ENCODE measurements around the gene EZH2. TPM values are rescaled to one million over a fixed set of nuclear protein-coding genes. Genes with fewer than 3 reads are reported as not detected.

EZH2 gene
- total RNA-seq, 2 experiments from 2014 or later = 112 to 114 TPM

DNA sequence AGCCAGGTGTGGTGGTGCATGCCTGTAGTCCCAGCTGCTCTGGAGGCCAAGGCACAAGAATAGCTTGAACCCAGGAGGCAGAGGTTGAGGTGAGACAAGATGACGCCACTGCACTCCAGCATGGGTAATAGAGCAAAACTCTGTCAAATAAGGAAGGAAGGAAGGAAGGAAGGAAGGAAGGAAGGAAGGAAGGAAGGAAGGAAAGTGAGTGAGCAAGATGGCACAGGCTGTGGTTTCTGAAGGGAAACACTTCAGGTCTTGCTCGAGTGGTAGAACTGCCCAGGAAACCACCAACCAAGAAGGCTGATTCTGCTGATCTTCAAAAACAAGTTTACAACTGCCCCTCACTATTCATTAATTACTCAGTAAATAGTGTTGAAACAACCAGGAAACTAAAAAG is 45.2 kb downstream of the EZH2 start:
- H3K27ac Mint-ChIP-seq = peak overlapping the region; percentile 34
- peaks cover 32% of the 10 kb centered on the region for H3K4me1 Mint-ChIP-seq (ENCODE audit: low read depth)
- DNase-seq (no peak), ATAC-seq (peak; percentile 24)
- intact Hi-C loops (cut with micrococcal nuclease) = no loop called here
- TF ChIP-seq, protein P1, sequence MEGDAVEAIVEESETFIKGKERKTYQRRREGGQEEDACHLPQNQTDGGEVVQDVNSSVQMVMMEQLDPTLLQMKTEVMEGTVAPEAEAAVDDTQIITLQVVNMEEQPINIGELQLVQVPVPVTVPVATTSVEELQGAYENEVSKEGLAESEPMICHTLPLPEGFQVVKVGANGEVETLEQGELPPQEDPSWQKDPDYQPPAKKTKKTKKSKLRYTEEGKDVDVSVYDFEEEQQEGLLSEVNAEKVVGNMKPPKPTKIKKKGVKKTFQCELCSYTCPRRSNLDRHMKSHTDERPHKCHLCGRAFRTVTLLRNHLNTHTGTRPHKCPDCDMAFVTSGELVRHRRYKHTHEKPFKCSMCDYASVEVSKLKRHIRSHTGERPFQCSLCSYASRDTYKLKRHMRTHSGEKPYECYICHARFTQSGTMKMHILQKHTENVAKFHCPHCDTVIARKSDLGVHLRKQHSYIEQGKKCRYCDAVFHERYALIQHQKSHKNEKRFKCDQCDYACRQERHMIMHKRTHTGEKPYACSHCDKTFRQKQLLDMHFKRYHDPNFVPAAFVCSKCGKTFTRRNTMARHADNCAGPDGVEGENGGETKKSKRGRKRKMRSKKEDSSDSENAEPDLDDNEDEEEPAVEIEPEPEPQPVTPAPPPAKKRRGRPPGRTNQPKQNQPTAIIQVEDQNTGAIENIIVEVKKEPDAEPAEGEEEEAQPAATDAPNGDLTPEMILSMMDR (IDR thresholded peaks at IDR 0.05) = no peak
- ChIA-PET POLR2A (no interaction called here), CTCF (interaction anchor here (1.7 kb wide), 1 partner anchor 102 kb away, joined by 3 read pairs; no protein-coding TSS in a partner anchor)
- no peak overlapping the region for H3K4me3 Mint-ChIP-seq
- H3K36me3 Mint-ChIP-seq (ENCODE audit: low read depth) = peaks cover 67% of the 10 kb centered on the region
- H3K9me3 Mint-ChIP-seq = no peaks in the 10 kb centered on the region
- no peaks in the 10 kb centered on the region for H3K27me3 Mint-ChIP-seq

DNA sequence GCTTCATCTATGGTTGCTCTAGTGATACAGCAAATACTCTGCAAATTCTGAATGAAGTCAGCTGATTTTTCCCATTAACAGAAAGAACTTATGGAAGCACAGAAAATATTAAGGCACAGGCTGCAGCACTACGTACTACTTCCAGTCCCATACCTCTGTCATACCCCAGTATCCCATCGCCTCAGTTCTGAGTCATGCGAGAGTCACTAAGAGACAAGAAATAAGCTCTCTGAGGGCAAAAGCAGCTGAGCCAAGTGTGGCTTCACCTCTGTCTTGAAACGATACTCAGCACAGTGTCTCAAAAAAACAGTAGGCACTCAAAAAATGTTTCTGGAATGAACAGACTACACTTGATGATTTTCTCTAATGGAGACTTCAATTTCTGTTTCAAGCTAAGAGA is 48.2 kb downstream of the EZH2 start:
- TF ChIP-seq, protein P1 (IDR thresholded peaks at IDR 0.05) = no peak
- Mint-ChIP-seq H3K4me3 (no peak overlapping the region), H3K27me3 (no peaks in the 10 kb centered on the region), H3K9me3 (no peaks in the 10 kb centered on the region), H3K27ac (no peak overlapping the region), H3K4me1 (ENCODE audit: low read depth) (peaks cover 20% of the 10 kb centered on the region), H3K36me3 (ENCODE audit: low read depth) (peaks cover 70% of the 10 kb centered on the region)
- ATAC-seq (no peak), DNase-seq (no peak)
- intact Hi-C loops (cut with micrococcal nuclease) = no loop called here
- ChIA-PET CTCF (interaction anchor here (1.2 to 2.2 kb wide), 2 partner anchors 20 to 131 kb away, joined by 3 to 5 read pairs; no protein-coding TSS in a partner anchor), POLR2A (interaction anchor here (0.7 to 1.1 kb wide), 3 partner anchors 22 to 31 kb away, joined by 3 to 4 read pairs (median 3); no protein-coding TSS in a partner anchor)

DNA sequence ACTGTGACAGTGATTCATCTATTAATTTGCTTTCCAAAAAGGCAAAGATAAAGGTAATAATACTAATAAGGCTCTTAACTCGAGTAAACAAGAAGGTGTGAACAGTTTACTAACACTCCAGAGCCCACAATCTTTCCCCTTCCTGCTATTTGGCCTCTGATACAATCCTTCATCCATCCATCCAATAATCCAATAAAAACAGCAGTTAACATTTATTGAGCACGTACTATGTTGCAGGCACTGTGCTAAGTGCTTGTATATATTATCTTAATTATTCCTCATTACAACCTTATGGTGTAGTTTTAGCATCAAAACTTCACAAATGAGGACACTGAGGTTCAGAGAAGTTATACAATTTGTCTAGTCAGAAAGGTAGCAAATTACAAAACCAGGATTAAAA is 49.5 kb downstream of the EZH2 start:
- ChIA-PET CTCF (interaction anchor here (1.2 kb wide), 1 partner anchor 132 kb away, joined by 3 read pairs; no protein-coding TSS in a partner anchor), POLR2A (no interaction called here)
- Mint-ChIP-seq H3K27ac (no peak overlapping the region), H3K9me3 (no peaks in the 10 kb centered on the region), H3K27me3 (no peaks in the 10 kb centered on the region), H3K4me1 (ENCODE audit: low read depth) (peaks cover 11% of the 10 kb centered on the region), H3K4me3 (no peak overlapping the region), H3K36me3 (ENCODE audit: low read depth) (peaks cover 69% of the 10 kb centered on the region)
- ATAC-seq (no peak), DNase-seq (no peak)
- TF ChIP-seq, protein P1 (IDR thresholded peaks at IDR 0.05) = no peak
- intact Hi-C loops (cut with micrococcal nuclease) = no loop called here

DNA sequence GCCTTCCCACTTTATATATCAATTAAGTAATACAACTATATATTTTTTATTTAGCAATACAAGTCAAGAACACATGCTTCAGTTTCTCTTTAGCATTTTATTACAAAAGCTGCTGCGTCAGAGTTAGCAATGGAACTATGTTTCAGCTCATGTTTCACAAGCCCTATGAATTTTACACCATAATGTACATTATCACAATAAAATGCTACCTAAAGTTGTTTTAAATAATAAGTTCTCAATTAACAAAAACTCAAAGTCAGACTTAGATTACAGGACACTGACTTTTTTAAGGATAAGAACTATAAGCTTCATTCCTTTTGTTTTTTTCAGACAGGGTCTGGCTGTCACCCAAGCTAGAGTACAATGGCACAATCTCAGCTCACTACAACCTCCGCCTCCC is 52.3 kb downstream of the EZH2 start:
- intact Hi-C loops (cut with micrococcal nuclease) = no loop called here
- Mint-ChIP-seq H3K9me3 (no peaks in the 10 kb centered on the region), H3K4me1 (ENCODE audit: low read depth) (no peaks in the 10 kb centered on the region), H3K36me3 (ENCODE audit: low read depth) (peaks cover 63% of the 10 kb centered on the region), H3K27ac (no peak overlapping the region), H3K27me3 (no peaks in the 10 kb centered on the region), H3K4me3 (no peak overlapping the region)
- POLR2A ChIA-PET = interaction anchor here (1.2 kb wide), 1 partner anchor 110 kb away, joined by 3 read pairs; no protein-coding TSS in a partner anchor
- DNase-seq = no peak
- CTCF ChIA-PET = interaction anchor here (1.4 to 1.6 kb wide), 2 partner anchors 134 to 173 kb away, joined by 5 read pairs; no protein-coding TSS in a partner anchor
- no peak for ATAC-seq
- TF ChIP-seq, protein P1 (IDR thresholded peaks at IDR 0.05) = no peak

DNA sequence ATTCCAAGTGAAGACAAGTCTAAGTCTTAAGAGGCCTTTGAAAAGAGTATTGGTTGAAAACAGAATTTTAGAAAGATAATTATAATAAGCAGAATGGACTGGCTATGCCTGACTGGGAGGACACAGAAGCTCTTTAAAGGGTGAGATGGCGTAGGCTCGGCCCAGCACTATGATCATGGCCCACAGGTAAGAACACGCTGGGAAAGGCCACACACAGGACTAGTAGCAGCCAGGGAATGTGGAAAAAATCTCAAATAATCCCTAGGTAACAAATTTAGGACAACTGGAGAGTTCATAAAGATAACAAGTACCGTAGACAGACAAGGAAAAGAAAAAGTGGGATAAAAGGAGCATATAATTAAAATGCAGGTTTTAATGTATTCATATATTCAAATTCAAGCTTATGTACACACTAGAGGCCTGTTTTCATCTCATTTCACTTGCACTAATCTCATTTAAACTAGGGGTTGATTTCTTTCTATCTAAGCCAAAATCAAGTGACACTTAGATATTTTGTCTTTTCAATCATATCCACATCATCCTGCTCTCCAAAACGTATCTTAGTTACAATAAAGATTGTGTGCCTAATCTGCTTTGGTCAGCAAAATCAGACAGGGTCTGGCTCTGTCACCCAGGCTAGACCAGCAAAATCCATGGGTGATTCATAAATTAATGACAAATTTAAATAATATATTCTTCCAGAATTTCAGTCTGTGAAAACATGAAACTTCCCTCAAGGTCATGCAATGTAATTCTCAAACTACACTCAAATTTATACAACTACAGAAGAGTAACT is 53.0 kb downstream of the EZH2 start:
- H3K27ac Mint-ChIP-seq = no peak overlapping the region

More for the DNA sequence above, 53.0 kb downstream of the EZH2 start:
- ATAC-seq (no peak), DNase-seq (no peak)
- H3K4me1 Mint-ChIP-seq (ENCODE audit: low read depth) = no peaks in the 10 kb centered on the region
- no peaks in the 10 kb centered on the region for H3K9me3 Mint-ChIP-seq
- intact Hi-C loops (cut with micrococcal nuclease) = no loop called here
- TF ChIP-seq, protein P1 (IDR thresholded peaks at IDR 0.05) = no peak
- ChIA-PET POLR2A (interaction anchor here (1.2 kb wide), 1 partner anchor 111 kb away, joined by 3 read pairs; no protein-coding TSS in a partner anchor), CTCF (interaction anchor here (1.4 kb wide), 1 partner anchor 135 kb away, joined by 5 read pairs; no protein-coding TSS in a partner anchor)
- H3K4me3 Mint-ChIP-seq = no peak overlapping the region
- H3K27me3 Mint-ChIP-seq = no peaks in the 10 kb centered on the region
- peaks cover 60% of the 10 kb centered on the region for H3K36me3 Mint-ChIP-seq (ENCODE audit: low read depth)
